Cerebellar nuclear complex (tissue), 1 donor: Measurements from ENCODE around the gene ZNF487.
"Not testable (repeated sequence)": the region's sequence is repeated elsewhere in the genome, so short reads cannot be mapped to it uniquely, and the experiment has no call there.

Source experiments
- DNase-seq, 2 experiments: peaks; one replicate each; lab custom pipeline; 2025; lab: John Stamatoyannopoulos, UW

The ZNF487 gene

DNA sequence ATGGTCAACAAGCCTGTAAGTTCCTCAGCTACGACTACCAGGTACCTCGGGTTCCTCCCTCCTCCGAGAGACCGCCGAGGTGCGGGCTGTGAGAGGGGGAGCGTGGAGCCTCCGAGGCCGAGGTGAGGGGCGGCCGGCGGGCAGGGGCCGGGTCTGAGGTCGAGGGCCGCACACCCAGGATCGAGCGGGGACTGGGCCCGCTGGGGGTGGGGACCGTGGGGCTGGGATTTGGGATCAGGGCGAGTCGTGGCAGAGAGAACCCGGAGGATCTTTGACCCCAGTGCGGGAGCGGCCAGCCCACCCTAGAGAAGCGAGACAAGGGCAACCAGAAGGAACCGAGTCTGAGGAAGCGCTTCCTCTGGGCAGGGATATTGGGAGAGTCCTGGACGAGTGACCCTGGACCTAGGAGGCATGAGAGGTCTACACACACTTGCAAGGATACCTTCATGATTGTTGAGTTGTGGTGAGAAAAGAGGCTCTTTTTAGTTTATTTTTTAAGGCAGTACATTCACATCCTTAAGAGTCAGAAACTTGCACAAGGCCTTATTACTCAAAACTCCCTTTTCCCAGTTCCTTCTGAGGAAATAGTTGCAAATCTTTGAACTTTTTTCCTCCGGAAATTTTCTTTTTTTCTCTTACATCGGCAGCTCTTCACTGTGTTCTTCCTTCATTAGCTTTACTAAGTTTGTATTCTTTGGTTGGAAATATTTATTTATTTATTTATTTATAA lies 395 bp downstream of the ZNF487 start:
- DNase-seq: peak in 1 of 2 experiments; percentile 19

DNA sequence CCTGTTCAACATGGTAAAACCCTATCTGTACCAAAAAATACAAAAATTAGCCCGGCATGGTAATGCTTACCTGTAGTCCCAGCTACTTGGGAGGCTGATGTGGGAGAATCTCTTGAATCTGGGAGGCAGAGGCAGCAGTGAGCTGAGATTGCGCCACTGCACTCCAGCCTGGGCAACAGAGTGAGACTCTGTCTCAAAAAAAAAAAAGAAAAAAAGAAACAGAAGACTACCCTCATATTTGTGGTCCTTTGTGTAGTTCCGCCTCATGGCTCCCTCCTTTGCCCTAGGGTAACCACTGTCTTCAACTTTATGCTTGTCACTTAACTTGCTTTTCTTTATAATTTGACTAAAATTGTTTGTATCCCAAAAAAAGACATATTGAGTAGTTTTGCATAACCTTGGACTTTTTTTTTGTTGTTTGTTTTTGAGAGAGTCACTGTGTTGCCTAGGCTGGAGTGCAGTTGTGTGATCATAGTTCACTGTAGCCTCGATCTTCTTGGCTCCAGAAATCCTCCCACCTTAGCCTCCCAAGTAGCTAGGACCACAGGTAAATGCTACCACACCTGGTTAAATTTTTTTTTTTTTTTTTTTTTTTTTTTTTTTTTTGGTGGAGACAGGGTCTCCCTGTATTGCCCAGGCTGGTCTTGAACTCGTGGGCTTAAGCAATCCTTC lies 3.7 kb downstream of the ZNF487 start:
- no peak for DNase-seq

DNA sequence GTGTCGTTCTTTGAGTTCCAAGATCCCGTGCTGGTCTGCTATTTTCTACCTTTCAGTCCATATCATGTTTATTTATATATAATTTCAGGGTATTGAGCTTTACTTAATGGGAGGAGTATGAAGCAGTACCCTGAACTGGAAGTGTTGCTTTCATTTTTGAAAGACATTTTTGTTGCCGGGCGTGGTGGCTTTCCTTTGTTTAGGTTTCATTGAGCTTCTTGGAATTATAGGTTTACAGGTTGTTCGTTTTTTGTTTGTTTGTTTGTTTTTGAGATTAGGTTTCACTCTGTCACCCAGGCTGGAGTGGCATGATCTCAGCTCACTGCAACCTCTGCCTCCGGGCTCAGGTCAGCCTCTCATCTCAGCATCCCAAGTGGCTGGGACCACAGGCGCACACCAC lies 7.4 kb downstream of the ZNF487 start:
- no peak for DNase-seq

DNA sequence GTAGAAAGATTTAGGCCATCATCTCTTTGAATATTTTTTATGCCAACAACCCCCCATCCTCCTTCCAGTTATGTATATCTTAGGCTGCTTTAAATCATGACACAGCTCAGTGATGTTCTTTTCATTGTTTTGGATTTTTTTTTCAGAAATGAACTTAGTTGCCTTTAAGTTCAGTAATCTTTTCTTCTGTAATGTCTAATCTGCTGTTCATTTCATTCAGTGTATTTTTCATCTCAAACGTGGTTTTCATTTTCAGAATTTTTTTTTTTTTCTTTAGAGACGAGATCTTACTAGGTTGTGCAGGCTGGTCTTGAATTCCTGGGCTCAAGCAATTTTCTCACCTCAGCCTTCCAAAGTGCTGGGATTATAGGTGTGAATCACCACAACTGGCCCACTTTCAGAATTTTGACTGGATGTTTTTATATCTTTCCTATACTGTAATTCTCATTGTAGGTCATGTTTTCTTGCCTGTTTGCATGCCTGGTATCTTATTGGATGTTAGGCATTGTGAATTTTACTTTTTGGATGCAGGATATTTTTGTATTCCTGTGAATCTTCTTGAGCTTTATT lies 8.1 kb downstream of the ZNF487 start:
- DNase-seq: no peak

DNA sequence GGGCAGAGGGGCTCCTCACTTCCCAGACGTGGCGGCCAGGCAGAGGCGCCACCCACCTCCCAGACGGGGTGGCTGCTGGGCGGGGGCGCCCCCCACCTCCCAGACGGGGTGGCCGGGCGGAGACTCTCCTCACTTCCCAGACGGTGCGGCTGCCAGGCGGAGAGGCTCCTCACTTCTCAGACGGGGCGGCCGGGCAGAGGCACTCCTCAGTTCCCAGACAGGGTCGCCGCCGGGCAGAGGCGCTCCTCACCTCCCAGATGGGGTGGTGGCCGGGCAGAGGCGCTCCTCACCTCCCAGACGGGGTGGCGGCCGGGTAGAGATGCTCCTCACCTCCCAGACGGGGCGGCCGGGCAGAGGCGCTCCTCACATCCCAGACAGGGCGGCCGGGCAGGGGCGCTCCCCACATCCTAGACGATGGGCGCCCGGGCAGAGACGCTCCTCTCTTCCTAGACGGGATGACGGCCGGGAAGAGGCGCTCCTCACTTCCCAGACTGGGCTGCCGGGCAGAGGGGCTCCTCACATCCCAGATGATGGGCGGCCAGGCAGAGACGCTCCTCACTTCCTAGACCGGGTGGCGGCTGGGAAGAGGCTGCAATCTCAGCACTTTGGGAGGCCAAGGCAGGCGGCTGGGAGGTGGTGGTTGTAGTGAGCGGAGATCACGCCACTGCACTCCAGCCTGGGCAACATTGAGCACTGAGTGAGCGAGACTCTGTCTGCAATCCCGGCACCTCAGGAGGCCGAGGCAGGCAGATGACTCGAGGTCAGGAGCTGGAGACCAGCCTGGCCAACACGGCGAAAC lies 9.5 kb downstream of the ZNF487 start:
- DNase-seq: not testable (repeated sequence)

DNA sequence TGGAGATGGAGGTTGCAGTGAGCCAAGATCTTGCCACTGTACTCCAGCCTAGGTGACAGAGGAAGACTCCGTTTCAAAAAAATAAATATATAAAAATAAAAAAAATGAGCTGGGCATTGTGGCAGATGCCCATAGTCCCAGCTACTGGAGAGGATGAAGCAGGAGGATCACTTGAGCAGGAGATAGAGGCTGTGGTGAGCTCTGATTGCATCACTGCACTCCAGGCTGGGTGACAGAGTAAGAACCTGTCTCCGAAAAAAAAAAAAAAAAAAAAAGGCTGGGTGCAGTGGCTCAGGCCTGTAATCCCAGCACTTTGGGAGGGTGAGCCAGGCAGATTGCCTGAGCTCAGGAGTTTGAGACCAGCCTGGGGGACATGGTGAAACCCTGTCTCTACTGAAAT lies 11.8 kb downstream of the ZNF487 start:
- DNase-seq: no peak

DNA sequence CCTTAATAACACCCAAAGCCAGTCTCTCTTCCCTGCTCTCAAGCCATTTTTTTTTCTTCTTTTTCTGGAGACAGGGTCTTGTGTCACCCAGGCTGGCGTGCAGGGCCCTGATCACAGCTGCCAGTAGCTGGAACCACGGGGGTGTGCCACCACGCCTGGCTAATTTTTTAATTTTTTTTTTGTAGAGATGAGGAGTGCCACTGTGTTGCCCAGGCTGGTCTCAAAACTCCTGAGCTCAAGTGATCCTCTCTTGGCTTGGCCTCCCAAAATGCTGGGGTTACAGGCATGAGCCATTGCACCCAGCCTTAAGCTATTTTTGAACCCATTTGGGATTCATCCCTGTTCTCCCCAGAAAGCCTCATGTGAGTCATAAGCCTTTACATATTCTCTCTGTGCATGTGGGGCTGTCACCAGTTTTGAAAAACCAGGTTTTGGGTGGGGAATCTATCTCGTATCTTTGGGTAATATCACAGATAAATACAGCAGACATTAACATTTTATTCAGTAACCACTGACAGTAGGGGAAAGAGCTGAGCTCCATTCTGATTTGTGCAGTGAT lies 15.5 kb downstream of the ZNF487 start:
- no peak for DNase-seq

DNA sequence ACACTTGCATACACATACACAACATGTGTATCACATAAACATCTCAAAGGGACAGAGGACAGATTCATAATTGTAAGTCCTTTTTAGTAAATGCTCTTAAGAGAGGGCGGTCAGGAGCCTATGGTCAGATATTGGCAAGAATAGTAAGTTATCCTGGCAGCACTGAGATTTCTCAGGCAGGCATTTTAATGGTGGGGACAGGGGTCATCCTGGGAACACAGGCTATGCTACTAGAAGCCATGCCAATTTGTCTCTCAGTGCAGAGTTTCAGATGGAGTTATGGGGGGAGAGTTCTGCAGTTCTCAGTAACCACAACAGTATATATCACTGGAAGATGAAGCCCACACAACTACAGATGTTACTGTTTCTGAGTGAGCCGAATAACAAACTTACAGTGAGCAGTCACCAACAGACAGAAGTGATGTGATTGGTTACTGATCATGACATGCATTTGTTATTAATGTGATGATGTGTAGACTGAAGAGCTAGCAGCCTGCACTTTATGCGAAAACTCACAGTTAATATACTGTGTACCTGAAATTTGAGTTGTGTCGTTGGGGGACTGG lies 16.4 kb downstream of the ZNF487 start:
- no peak for DNase-seq

DNA sequence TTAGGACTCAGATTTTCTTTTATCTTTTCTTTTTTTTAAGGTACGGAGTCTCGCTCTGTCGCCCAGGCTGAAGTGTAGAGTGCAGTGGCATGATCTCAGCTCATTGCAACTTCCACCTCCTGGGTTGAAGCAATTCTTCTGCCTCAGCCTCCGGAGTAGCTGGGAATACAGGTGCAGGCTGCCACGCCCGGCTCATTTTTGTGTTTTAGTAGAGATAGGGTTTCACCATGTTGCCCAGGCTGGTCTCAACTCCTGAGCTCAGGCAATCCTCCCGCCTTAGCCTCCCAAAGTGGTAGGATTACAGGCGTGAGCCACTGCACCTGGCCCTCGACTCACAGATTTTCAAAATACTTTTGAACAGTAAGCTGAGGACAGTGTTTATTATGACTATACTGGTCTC lies 17.1 kb downstream of the ZNF487 start:
- DNase-seq: not testable (repeated sequence)

DNA sequence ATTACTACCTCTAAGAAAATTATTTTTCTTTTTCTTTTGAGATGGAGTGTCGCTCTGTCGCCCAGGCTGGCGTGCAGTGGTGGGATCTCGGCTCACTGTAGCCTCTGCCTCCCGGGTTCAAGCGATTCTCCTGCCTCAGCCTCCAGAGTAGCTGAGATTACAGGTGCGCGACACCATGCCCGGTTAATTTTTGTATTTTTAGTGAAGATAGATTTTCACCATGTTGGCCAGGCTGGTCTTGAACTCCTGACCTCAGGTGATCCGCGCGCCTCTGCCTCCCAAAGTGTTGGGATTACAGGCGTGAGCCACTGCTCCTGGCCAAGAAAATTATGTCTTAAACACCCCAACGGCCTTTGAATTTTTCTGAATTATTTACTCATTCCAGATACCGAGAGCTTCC lies 19.6 kb downstream of the ZNF487 start:
- not testable (repeated sequence) for DNase-seq

DNA sequence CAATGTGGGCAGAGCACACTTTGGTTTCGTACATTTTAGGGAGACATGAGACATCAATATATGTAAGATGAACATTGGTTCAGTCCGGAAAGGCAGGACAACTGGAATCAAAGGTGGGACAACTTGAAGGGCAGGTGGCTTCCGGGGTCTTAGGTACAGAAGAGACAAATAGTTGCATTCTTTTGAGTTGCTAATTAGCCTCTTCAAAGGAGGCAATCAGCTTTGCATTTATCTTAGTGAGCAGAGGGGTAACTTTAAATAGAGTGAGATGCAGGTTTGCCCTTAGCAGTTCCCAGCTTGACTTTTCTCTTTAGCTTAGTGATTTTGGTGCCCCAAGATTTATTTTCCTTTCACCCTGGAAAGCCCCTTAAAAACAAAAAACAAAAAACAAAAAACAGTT lies 21.3 kb downstream of the ZNF487 start:
- no peak for DNase-seq

DNA sequence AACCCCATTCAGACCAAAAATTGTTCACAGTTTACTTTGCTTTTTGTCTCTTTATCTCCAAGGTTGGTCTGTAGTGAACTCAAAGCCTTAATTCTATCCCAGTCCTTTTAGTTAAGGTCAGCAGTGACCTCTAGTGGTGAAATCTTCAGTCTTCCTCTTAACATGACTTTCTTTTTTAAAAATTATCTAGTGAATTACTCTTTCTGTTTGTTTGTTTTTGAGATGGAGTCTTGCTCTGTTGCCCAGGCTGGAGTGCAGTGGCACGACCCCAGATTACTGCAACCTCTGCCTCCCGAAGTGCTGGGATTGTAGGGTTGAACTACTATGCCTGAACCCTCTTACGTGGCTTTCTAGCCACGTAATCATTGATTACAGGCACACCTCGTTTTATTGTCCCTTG lies 25.0 kb downstream of the ZNF487 start:
- peak in 1 of 2 experiments; percentile 2 for DNase-seq

DNA sequence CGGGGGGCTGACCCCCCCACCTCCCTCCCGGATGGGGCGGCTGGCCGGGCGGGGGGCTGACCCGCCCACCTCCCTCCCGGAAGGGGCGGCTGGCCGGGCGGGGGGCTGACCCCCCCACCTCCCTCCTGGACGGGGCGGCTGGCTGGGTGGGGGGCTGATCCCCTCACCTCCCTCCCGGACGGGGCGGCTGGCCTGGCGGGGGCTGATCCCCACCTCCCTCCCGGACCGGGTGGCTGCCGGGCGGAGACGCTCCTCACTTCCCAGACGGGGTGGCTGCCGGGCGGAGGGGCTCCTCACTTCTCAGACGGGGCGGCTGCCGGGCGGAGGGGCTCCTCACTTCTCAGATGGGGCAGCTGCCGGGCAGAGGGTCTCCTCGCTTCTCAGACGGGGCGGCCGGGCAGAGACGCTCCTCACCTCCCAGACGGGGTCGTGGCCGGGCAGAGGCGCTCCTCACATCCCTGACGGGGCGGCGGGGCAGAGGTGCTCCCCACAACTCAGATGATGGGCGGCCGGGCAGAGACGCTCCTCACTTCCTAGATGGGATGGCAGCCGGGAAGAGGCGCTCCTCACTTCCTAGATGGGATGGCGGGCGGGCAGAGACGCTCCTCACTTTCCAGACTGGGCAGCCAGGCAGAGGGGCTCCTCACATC lies 28.3 kb downstream of the ZNF487 start:
- DNase-seq: not testable (repeated sequence)

DNA sequence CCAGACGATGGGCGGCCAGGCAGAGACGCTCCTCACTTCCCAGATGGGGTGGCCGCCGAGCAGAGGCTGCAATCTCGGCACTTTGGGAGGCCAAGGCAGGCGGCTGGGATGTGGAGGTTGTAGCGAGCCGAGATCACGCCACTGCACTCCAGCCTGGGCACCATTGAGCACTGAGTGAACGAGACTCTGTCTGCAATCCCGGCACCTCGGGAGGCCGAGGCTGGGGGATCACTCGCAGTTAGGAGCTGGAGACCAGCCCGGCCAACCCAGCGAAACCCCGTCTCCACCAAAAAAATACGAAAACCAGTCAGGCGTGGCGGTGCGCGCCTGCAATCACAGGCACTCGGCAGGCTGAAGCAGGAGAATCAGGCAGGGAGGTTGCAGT lies 28.8 kb downstream of the ZNF487 start:
- DNase-seq: not testable (repeated sequence)

DNA sequence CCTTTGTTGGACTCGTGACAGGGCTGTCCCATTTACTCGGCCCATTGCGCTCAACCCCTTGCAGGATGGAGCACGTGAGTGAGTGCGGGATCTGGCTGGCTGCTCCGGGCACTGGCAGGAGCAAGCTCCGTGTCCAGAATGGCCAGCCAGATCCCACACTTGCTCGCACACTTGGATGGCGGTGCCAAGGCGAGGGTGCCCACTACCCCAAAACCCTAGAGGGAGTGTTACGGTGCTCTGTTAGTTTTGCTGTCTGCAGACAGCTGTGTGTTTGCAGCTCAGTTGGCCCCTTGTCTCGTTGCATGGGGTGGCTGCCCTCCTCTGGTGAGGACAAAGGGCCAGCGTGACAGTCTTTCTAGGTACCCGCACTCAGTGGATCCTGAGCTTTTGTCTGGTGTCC lies 34.2 kb downstream of the ZNF487 start:
- DNase-seq: no peak

DNA sequence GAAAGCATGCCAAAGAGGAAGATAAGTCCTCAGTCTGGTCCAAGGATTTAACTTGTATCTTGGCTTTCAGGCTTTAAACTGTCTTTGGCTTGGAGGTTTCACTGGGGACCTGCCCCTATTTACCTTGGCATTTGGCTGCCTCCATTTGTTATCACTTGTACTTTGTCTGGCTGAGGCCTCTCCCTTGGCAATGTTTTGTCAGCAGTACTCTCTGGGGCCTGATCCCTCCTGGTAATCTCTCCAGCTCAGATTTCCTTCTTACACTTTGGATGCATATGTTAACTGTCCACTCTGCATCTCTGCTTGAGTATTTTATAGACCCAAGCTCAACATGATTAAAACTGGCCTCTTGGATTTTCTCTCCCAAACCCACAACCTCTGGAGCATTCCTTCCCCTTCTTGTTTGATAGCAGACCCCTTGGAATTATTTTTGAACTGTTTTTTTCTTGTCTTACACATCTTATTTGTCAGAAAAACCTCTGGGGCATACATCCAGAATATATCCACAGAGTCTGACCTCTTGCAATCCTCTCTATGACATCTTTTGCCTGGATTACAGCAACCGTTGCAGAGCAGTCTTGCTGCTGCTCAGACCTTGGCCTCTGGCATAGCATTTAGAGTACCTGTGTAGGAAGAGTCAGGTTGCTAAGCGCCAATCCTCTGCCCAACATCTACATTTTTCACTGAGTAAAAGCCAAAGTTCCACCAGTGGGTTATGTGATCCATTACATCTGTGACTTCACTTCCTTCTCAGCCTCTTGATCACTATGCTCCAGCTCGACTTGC lies 35.2 kb downstream of the ZNF487 start:
- DNase-seq: no peak

DNA sequence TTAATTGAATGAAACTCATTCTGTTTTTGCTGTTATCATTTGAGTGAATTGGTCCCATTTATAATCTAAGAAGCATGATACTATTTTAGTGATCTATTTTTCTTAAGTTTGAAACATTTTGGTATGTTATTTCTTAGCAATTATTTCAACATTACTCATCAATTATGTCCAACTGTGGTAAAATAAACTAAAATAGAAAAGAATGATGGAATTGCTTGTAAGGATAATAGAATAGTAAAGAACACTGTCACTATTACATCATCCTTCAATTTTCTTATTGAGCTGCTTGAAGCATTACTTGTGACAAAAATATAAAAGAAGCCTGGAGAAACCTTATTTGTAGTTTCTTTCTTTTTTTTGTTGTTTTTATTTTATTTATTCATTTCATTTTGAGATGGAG lies 42.4 kb downstream of the ZNF487 start:
- DNase-seq: no peak

DNA sequence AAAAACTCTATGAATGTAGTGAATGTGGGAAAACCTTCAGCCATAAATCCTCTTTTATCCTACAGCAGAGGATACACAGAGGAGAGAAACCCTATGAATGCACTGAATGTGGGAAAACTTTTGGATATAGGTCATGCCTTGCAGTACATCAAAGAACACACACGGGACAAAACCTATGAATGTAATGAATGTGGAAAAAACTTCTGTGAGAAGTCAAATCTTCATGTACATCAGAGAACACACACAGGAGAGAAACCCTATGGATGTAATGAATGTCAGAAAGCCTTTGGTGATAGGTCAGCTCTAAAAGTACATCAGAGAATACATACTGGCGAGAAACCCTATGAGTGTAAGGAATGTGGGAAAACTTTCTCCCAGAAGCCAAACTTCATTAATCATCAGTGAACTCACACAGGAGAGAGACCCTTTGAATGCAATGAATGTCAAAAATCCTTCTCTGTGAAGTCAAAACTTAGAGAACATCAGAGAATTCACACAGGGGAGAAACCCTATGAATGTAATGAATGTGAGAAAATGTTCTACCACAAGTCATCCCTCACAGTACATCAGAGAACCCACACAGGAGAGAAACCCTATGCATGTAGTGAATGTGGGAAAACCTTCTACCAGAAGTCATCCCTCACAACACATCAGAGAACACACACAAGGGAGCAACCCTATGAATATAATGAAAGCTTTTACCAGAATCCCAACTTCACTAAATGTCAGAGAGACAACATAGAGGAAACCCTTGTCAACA lies 45.6 kb downstream of the ZNF487 start:
- DNase-seq: no peak

DNA sequence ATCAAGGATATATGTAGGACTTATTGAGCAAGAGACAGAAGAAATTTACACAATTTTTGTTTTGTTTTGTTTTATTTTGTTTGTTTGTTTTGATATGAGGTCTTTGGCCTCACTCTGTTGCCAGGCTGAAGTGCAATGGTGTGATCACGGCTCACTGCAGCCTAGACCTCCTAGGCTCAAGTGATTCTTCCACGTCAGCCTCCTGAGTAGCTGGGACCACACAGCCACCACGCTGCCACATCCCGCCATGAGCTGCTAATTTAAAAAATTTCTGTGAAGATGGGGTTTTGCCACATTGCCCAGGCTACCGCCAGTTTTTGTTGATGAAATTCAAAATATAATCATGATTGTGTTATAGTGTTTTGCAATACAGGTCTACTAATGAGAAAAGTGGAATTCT lies 54.9 kb downstream of the ZNF487 start:
- DNase-seq: no peak

DNA sequence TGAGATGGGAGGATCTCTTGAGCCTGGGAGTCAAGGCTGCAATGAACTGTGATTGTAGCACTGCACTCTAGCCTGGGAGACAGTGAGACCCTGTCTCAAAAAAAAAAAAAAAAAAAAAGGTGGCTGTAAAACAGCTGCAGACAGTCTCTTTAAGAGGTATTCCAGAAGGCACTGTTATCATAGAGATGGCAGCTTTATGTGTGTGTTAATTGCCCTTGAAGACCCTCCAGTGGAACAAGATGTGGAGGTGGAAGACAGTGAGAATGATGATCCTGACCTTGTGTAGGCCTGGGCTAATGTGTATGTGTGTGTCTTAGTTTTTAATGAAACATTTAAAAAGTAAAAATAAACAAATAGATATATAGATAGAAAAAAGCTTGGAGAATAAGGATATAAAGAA lies 66.0 kb downstream of the ZNF487 start:
- no peak for DNase-seq
